ENCODE measurements around the gene BOLA3. TPM values are rescaled to one million over a fixed set of nuclear protein-coding genes. Genes with fewer than 3 reads are reported as not detected.

BOLA3 gene
- total RNA-seq, 1 donor from 2014 or later, result 19.0 TPM

DNA sequence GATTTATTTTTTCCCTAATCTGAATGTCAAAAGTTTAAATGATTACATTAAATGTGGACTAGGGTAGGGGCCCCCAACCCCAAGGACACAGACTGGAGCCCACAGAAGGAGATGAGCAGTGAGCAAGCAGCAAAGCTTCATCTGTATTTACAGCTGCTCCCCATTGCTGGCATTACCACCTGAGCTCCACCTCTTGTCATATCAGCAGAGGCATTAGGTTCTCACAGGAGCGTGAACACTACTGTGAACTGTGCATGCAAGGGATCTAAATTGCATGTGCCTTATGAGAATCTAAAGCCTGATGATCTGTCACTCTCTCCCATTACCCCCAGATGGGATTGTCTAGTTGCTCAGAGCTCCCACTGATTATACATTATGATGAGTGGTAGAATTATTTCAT lies 27.2 kb upstream of the BOLA3 start:
- Mint-ChIP-seq H3K4me1 (ENCODE audit: unreplicated experiment) (peaks cover 15% of the 10 kb centered on the region), H3K4me3 (ENCODE audit: unreplicated experiment) (no peak overlapping the region), H3K27ac (ENCODE audit: unreplicated experiment) (no peak overlapping the region), H3K9me3 (ENCODE audit: unreplicated experiment) (no peaks in the 10 kb centered on the region), H3K36me3 (ENCODE audit: low read depth, unreplicated experiment) (peaks cover 17% of the 10 kb centered on the region), H3K27me3 (ENCODE audit: unreplicated experiment) (peaks cover 3% of the 10 kb centered on the region)
- TF ChIP-seq, protein P1, sequence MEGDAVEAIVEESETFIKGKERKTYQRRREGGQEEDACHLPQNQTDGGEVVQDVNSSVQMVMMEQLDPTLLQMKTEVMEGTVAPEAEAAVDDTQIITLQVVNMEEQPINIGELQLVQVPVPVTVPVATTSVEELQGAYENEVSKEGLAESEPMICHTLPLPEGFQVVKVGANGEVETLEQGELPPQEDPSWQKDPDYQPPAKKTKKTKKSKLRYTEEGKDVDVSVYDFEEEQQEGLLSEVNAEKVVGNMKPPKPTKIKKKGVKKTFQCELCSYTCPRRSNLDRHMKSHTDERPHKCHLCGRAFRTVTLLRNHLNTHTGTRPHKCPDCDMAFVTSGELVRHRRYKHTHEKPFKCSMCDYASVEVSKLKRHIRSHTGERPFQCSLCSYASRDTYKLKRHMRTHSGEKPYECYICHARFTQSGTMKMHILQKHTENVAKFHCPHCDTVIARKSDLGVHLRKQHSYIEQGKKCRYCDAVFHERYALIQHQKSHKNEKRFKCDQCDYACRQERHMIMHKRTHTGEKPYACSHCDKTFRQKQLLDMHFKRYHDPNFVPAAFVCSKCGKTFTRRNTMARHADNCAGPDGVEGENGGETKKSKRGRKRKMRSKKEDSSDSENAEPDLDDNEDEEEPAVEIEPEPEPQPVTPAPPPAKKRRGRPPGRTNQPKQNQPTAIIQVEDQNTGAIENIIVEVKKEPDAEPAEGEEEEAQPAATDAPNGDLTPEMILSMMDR (IDR thresholded peaks at IDR 0.05; ENCODE audit: unreplicated experiment), result no peak
- DNase-seq (ENCODE audit: low spot score), result no peak

DNA sequence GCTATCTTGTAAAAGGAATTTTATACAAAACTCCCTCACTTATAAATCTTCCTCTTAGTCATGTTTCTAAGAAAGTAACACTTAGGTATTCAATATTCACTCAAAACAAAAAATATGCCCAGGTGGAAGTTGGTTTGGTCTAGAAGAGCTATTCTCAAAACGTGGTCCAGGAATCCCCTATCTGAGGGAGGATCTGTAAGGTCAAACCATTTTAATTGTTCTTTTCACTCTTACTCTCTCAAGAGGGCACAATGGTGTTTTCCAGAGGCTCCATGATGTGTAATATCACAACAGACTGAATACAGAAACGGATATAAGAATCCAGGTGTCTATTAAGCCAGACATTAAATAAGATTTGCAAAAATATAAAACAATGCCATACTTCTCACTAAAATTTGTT lies 21.0 kb upstream of the BOLA3 start:
- Mint-ChIP-seq H3K27me3 (ENCODE audit: unreplicated experiment) (no peaks in the 10 kb centered on the region), H3K4me1 (ENCODE audit: unreplicated experiment) (no peaks in the 10 kb centered on the region), H3K36me3 (ENCODE audit: low read depth, unreplicated experiment) (peaks cover 38% of the 10 kb centered on the region), H3K4me3 (ENCODE audit: unreplicated experiment) (no peak overlapping the region), H3K9me3 (ENCODE audit: unreplicated experiment) (no peaks in the 10 kb centered on the region), H3K27ac (ENCODE audit: unreplicated experiment) (no peak overlapping the region)
- TF ChIP-seq, protein P1 (IDR thresholded peaks at IDR 0.05; ENCODE audit: unreplicated experiment), result no peak
- DNase-seq (ENCODE audit: low spot score), result no peak

DNA sequence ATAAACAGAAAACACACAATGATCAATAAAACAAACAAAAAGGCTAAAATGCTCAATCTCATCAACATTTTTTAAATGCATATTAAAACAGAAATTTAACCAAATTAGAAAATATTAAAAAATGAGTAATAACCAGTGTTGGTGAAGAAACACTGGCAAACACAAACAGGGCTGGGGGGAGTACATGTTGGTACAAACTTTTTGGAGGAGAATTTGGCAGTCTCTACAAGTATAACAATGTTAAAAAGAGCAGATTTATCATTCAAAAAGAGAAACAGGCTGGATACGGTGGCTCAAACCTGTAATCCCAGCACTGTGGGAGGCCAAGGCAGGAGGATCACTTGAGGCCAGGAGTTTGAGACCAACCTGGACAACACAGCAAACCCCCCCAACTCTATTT lies 17.0 kb upstream of the BOLA3 start:
- TF ChIP-seq, protein P1 (IDR thresholded peaks at IDR 0.05; ENCODE audit: unreplicated experiment), result no peak
- Mint-ChIP-seq H3K36me3 (ENCODE audit: low read depth, unreplicated experiment) (peaks cover 30% of the 10 kb centered on the region), H3K4me3 (ENCODE audit: unreplicated experiment) (no peak overlapping the region), H3K9me3 (ENCODE audit: unreplicated experiment) (no peaks in the 10 kb centered on the region), H3K27me3 (ENCODE audit: unreplicated experiment) (no peaks in the 10 kb centered on the region), H3K27ac (ENCODE audit: unreplicated experiment) (no peak overlapping the region), H3K4me1 (ENCODE audit: unreplicated experiment) (no peaks in the 10 kb centered on the region)
- DNase-seq (ENCODE audit: low spot score), result no peak

DNA sequence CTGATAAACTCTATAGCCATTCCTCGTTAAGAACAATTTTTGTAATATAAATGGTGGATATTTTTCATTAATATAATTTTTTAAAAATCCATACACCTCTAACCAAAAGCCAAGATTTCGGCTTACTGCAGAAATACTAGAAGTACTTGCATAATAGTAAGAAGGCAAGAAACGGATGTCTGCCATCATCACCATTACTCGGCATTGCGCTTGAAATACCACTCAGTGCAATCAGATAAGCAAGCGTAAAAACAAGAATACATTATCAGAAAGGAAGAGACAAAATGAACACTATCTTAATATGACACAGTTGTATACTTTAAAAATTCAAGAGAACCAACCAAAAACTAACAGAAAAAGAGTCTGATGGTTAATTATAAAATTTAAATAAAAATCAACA lies 15.2 kb upstream of the BOLA3 start:
- TF ChIP-seq, protein P1 (IDR thresholded peaks at IDR 0.05; ENCODE audit: unreplicated experiment), result no peak
- DNase-seq (ENCODE audit: low spot score), result no peak
- Mint-ChIP-seq H3K4me1 (ENCODE audit: unreplicated experiment) (no peaks in the 10 kb centered on the region), H3K27me3 (ENCODE audit: unreplicated experiment) (no peaks in the 10 kb centered on the region), H3K4me3 (ENCODE audit: unreplicated experiment) (no peak overlapping the region), H3K9me3 (ENCODE audit: unreplicated experiment) (no peaks in the 10 kb centered on the region), H3K27ac (ENCODE audit: unreplicated experiment) (no peak overlapping the region), H3K36me3 (ENCODE audit: low read depth, unreplicated experiment) (peaks cover 30% of the 10 kb centered on the region)

DNA sequence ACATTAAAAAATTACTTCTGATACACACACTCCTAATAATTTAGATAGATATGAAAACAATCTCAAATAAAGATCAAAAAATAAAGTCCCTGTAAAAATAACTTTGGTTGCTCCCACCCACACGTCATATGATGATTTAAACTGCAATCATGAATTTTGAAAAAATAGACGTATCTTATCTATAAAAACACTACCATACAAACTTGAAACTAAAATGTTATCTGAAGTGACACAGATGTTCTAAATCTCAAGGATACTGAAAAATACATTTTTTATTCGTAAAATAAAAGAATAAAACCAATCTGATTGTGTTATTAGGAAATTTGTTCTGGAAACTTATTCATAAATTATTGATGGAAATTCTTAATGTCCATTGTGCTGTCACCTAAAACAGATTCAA lies 8.1 kb upstream of the BOLA3 start:
- Mint-ChIP-seq H3K4me3 (ENCODE audit: unreplicated experiment) (no peak overlapping the region), H3K9me3 (ENCODE audit: unreplicated experiment) (no peaks in the 10 kb centered on the region), H3K36me3 (ENCODE audit: low read depth, unreplicated experiment) (peaks cover 13% of the 10 kb centered on the region), H3K4me1 (ENCODE audit: unreplicated experiment) (peaks cover 3% of the 10 kb centered on the region), H3K27me3 (ENCODE audit: unreplicated experiment) (no peaks in the 10 kb centered on the region), H3K27ac (ENCODE audit: unreplicated experiment) (no peak overlapping the region)
- DNase-seq (ENCODE audit: low spot score), result no peak
- TF ChIP-seq, protein P1 (IDR thresholded peaks at IDR 0.05; ENCODE audit: unreplicated experiment), result no peak
